NCI-H2107 treated with DMSO at 0.1 percent for 48 hours (cell line): ENCODE results near the gene PLTP.

Experiments used
- DNase-seq: peaks from one replicate; lab custom pipeline; 2025; ENCODE audit not compliant: unreplicated experiment; lab: John Stamatoyannopoulos, UW

The PLTP gene

DNA sequence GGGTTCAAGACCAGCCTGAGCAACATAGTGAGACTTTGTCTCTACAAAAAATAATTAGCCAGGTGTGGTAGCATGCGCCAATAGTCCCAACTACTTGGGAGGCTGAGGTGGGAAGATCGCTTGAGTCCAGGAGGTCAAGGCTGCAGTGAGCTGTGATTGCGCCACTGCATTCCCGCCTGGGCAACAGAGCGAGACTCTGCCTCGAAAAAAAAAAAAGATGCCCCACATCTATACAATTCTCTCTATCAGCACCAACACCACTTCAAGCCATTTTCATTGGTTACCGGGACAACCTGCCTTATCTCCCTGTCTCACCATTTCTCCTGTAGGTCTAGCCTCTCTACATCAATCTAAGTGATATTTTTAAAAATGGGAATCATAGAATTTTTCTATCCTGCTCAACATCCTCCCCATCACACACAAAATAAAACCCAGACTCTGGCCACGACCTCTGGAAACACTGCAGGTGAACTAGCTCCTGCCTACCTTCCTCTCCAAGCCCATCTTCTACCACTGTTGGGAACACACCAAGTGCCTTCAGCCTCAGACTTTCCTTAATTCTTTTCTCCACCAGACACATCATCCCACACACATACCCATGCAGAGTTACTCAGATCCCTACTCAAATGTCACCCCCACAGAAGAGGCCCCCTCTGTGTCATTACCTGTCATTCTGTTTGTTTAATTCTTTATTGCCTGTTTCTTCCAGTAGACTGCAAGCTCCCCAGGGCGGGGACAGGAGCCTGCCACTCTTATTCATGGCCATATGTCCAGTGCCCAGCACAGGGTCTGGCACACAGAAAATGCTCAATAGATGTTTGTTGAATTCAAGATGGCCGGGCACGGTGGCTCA, 9.6 kb upstream of the PLTP start:
- no peak for DNase-seq

DNA sequence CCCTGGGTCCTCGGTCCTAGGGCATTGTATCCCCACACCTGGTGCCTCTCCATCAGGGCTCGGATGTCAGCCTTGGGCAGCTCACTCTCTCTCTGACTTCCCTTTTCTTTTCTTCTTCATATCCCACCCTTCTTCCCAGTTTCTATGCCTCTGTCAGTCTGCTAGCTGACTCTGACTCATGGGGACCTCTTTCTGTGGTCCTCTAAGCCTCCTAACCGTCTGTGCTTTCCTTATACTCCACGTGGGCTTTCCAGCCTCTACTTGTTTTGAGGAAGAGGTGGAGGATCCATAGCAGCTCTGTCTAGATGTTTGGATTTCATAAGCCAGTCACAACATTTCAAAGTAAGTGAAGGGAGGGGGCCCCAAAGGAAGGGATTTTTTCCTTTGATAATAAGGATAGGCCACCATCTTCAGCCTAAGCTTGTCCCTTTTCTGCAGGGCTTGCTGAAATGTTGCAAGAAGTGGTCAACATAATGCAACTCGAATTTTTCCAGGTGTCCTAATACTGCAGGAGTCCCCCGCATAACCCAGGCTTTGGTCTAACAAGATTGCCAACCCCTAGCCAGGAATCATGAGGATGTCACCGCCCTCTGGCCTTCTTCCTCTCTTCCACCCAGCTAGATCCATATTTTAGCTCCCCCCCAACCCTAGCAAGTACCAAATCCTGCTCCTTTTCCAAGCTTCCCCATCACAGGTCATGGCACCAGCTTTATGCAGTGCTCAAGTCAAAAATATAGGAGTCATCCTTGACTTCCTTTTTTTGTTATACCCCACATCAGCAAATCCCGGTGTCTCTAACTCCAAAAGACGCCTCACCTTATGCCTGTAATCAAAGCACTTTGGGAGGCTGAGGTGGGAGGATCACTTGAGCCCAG, 8.7 kb upstream of the PLTP start:
- no peak for DNase-seq

DNA sequence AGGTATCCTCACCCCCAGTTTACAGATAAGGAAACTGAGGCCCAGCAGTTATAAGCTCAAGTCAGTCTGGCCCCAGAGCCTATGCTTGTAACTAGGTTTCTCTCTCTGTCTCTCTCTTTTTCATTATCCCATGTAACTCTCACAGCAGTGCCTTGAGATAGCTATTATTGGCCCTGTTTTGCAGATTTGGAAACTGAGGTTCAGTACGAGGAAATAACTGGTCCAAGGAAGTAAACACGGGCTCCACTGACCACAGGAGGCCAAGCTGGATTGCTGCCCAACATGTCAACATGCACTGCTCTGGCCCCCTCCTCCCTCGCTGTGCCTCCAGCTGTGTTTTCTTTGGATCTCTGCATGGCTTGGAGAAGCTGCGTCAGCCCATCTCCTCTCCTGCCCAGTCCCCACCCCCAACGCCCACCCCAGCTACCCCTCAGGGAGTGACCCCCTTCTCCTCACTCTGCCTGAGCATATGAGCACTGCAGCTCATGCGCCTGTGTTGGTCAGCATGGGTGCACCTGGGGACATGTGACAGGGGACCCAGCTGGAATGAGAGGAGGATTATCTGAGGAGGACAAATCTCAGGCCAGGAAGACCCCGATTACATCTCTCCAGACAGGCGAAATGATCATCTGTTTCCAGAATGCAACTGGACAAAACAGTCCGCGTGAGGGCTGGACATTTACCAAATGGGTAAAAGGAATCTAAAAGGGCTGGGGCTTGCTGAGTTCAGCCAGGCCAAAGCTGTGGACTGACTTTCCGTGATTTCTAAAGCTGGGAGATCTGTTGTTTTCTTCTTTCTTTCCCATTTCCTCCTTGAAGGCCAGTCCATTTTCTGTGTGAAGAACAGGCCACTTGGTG, 7.8 kb upstream of the PLTP start:
- no peak for DNase-seq

DNA sequence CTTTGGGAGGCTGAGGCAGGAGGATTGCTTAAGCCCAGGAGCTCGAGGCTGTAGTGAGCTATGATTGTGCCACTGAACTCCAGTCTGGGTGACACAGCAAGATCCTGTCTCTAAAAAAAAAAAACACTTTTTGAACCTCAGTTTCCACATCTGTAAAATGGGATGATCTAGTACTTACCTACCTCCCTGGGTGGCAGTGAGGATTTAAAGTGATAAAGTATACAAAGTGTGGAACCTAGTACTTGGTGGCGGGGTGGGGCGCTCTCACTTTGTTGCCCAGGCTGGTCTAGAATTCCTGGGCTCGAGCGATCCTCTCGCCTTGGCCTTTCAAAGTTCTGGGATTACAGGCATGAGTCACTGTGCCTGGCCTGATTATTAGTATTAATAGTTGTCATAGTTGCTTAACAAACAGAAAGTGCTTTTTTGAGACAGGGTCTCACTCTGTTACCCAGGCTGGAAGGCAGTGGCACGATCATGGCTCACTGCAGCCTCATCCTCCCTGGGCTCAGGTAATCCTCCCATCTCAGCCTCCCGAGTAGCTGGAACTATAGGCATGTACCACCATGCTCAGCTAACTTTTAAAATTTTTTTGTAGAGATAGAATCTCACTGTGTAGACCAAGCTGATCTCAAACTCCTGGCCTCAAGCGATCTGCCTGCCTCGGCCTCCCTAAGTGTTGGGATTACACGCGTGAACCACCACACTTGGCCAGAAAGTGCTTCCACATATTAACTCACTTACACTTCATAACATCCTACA, 7.0 kb upstream of the PLTP start:
- DNase-seq, result no peak

DNA sequence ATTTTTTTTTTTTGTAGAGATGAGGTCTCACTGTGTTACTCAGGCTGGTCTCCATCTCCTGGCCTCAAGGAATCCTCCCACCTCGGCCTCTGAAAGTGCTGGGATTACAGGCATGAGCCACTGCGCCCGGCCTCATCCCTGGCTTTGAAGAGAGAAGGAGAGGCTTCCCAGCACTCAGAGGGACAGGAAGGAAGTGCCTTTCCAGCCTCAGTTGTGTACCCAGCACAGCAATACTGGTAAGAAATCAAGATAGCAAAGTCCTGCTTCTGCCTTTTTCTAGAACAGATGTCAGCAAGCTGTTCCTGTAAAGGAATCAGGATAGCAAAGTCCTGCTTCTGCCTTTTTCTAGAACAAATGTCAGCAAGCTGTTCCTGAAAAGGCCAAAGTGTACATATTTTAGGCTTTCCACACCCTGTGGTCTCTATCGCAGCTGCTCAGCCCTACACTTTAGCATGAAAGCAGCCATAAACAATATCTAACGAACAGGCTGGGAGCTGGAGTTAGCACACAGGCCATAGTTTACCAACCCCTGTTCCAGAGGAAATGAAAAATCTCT, 6.3 kb upstream of the PLTP start:
- no peak for DNase-seq

DNA sequence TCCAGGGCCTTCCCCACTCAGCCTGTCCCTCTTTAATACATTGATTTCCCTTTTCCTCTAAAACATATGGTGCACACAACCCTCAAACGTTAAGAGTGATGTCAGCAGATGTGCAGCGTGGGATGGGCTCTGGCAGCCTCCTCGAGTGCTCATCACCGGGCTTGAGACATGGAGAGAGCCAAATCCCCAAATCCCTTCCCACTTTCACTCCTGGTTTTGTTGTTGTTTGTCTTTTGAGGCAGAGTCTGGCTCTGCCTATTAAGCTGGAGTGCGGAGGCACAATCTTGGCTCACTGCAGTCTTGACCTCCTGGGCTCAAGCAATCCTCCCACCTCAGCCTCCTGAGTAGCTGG, 5.8 kb upstream of the PLTP start:
- no peak for DNase-seq

DNA sequence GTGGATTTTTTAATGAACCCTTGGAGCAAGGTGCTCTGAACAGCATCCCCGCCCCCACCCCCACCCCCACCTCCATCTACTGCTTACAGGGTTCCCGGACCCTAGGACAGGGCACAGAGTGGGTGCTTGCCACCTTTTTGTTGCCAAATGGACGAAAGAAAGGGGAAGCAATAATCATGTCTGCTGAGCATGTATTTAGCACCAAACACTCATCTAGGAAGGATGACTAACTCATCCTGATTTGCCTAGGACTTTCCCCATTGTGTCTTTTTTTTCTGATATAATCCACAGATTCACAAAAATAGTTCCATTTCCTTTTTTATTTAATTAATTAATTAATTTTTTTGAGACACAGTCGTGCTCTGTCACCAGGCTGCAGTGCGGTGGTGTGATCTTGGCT, 1.2 kb upstream of the PLTP start:
- no peak for DNase-seq

DNA sequence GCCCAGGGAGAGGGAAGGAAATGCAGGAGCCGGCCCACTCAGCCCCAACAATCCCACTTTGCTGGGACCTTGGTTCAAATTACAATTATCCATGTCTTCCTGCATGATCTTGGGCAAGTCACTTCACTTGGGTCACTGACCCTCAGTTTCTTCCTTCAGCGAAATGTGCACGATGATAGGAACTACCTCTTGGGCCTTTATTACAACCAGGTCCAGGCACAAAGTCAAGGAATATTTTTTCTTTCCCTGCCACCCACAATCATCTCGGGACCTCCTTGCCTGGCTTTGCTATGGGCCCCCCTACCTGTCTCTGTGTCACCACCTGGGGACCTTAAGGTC, 358 bp upstream of the PLTP start:
- no peak for DNase-seq

DNA sequence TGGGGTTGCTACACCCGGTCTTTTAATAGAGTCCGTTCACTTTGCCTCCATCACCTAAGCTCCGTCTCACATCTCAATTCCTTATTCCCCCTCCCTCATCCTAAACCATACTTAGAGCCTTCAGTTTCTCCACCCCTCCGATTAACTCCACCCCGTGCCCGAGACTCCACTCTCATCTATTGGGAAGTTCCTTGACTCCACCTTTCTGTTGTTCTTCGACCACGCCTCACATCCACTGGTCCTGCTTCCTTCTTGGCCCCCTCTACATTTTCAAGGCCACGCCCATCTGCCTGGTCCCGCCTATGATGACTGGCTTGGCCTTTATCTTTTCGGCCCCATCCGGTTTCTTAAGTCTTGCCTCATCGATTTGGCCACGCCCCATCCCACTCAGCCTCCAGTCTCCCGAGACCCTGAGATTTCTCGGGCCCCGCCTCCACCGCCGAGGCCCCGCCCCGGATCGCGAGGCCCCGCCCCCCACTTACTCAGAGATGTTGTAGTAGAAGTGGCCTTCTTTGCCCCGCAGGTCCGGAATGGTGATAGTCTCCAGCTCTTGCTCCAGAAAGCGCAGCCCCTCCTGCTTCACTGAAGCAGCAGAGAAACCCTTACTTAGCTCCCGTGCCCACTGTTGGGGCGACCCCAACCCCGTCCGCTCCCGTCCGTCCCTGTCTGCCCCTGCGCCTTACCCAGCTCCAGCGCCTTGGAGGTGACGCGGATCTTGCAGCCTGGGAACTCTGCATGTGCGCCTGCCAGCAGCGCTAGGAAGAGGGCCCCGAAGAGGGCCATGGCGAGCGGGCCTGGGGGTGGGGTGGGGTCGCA, 1.1 kb downstream of the PLTP start:
- DNase-seq, result no peak

DNA sequence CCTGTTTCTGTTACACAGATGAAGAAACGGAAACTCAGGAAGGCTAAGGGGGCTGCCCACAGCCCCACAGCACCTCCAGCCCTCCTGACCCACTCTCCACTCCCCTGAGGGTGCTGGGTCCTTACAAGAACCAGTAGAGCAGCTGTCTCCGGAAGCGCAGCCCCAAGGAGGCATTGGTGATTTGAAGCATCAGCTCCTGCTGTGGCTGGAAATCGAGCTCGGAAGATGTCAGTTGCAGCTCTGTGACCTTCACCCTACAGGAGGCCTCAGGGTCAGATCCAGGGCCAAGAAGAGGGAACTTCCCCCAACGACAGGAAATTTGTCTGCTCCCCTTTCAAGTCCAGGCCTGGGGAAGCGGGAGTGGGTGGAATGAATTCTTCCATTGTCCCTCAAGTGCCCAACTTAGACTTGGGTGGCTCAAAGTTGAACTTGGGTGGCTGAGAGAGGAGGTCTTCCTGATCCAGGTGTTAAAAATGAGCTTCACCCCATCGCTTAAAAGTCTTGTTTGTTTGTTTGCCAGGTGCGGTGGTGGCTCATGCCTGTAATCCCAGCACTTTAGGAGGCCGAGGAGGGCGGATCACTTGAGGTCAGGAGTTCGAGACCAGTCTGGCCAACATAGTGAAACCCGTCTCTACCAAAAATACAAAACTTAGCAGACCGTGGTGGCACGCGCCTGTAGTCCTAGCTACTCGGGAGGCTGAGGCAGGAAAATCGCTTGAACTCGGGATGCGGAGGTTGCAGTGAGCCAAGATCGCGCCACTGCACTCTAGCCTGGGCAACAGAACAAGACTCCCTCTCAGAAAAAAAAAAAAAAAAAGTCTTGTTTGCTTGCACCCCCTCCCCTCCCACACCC, 1.9 kb downstream of the PLTP start:
- no peak for DNase-seq

DNA sequence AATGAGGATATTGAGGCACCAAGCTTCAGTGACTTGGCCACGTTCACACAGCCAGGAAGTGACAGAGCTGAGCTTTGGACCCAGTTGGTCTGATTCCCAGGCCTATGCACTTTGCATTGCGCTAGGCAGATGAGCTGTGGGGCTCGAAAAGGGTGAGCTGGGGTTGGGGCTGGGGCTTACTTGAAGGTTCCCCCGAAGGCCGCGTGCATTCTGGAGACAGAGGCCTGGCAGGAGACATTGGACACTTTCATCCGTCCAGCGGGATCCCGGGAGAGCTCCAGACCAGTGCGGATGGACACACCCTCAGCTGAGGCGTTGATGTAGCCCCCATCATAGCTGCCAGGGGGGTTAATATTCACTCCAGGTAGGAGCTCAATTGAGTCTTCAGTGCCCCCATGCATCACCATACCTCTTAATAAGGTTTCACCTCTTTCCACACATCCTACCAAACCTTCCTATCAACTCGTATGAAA, 2.6 kb downstream of the PLTP start:
- DNase-seq, result no peak

DNA sequence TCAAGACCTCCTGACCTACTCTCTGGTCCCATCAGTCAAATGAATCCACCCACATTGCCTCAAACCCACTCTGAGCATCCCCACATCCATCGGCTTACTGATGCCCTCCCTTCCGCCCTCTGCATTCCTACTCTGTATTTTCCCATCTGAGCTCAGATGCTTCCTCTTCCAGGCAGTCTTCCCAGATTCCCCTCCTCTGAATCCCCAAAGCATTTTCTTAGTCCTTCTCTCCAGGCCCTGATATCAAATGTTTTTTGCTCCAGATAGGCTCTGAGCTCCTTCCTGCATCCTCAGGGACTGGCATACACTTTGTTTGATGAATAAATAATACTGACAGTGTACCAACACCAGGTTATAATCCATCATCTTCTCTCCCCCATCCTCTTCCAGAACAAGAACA, 3.9 kb downstream of the PLTP start:
- no peak for DNase-seq

DNA sequence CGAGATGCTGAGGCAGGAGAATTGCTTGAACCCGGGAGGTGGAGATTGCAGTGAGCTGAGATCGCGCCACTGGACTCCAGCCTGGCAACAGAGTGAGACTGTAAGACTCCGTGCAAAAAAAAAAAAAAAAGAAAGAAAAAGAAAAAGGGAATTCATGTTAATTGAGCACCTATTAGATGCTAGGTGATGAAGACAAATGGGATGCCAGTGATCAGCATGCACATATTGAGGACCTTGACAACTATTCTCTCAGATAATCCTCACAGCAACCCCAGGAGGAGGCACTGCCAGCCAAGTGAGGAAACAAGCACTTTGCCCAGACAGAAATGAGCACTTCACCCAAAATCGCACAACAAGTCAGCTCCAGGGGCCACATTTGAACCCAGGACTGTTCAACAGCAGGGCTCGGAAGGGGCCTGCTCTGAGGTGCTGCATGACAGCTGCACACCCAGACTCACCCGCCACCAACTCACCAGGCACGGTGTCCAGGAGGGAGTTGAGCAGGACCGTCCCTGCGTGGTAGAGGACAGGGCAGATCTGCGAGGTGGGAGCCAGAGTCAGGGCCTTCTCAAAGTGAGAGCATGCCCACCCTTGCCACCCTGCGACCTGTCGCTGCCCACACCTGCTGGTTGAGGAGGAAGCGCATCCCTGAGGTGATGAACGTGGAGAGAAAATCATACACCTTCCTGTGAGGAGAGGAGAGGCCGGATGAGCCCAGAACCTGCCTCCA, 4.6 kb downstream of the PLTP start:
- DNase-seq, result no peak

DNA sequence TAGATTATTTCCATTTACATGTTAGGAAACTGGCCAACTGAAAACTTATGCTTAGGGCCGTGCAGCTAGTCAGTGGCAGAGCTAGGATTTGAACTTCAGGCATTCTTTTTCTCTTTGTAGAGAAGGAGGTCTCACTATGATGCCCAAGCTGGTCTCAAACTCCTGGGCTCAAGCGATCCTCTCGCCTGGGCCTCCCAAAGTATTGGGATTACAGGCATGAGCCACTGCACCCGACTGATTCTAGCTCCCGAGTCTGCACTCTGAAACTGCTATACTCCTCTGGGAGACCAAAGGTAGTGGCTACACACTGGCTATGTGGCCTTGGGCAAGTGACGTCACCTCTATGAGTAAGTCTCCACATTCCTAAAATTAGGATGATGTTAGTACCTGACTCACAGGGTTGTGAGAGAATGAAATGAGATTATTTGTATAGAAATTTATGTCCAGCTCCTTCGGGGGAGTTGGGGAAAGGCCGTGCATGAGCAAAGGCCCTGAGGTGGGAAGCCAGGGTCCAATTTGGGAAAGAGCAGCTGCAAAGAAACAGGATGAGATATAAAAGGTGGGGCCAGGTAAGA, 6.4 kb downstream of the PLTP start:
- no peak for DNase-seq

DNA sequence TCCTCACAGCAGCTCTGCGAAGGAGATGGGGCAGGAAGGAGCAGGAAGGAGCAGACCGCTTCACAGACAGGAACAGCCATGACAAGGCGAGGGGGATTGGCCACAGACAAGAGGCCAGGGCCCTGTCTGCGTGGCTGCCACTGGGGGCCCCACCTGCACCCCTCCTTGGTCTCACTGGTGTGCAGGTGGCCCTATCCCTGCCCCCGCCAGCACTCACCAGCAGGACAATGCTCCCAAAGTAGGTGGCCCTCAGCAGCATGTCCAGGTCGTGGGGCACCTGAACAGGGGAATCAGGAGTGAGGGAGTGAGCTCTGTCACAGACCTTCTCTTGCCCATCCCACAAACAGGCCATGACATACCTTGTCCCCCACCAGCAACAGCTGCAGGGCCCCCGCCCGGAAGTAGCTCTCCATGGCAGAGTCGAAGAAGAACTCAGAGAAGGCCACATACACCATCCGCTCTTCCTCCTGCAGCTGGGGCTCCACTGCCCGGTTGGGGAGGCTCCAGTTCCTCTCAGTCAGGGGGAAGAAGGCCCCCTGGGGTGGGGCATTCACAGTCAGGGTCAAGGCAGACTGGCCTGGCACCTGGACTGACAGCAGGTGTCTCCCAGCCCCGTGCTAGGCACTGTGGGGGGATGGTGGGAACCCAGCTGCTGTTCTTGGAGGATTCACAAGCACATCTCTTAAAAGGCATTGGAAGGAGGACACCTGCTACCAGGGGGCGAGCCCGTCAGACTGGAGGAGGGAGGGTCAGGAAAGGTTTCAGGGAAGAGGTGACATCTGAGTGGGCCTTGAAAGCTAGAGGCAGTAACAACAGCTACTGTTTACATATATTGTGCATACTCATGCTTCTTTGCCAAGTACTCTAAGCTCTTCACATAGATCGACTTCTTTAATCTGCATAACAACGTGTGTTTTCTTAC, 7.1 kb downstream of the PLTP start:
- DNase-seq, result no peak

DNA sequence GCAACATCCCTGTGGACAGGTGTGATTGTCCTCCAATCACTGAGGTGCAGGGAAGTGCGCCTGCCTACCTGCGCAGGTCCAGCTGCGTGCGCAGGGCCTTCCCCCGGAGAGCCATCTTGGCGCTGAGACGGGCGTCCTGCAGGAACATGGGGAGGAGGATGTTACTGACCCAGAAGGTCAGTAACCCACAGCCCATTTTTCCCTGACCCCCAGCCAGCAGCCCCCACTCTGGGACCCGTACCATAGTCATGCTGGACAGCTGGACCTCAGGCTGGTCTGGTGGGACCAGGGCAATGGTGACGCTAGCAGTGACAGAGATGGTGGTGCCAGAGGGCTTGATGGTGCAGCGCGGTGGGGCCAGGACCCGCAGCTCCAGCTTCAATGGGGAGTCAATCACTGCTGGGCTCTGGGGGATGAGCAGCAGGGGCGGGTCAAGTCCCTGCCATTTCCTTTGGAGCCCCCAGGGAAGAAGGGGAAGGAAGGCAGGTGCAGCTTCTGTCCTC, 9.7 kb downstream of the PLTP start:
- DNase-seq, result no peak
